Nephron progenitor cell (in vitro differentiated cells): ENCODE measurements around the gene CPSF3.

Source experiments
- DNase-seq: peaks from one replicate; pipeline ENCODE4 v3.0.0; 2021
- H3K27ac Mint-ChIP-seq: 2 replicates; pipeline ENCODE4 v1.8.0; 2021; ENCODE audit warnings: mild to moderate bottlenecking, moderate library complexity, mixed read lengths
- H3K27me3 Mint-ChIP-seq: 2 replicates; pipeline ENCODE4 v1.8.0; 2021; ENCODE audit warnings: mild to moderate bottlenecking, low read depth, mixed read lengths; ENCODE audit not compliant: poor library complexity
- H3K36me3 Mint-ChIP-seq: 2 replicates; pipeline ENCODE4 v1.8.0; 2021; ENCODE audit warnings: low read depth, mixed read lengths
- H3K4me1 Mint-ChIP-seq: 2 replicates; pipeline ENCODE4 v1.8.0; 2021; ENCODE audit warnings: mixed read lengths
- H3K4me3 Mint-ChIP-seq: 2 replicates; pipeline ENCODE4 v1.8.0; 2021; ENCODE audit warnings: mild to moderate bottlenecking, moderate library complexity, mixed read lengths
- H3K9me3 Mint-ChIP-seq: 2 replicates; pipeline ENCODE4 v1.8.0; 2021; ENCODE audit warnings: mild to moderate bottlenecking, moderate library complexity, mixed read lengths
- TF ChIP-seq, protein P1 (sequence below): fragments of 200-600 bp; sonication (generic); IDR thresholded peaks from 2 replicates; pipeline ENCODE4 v1.5.0; 2021; ENCODE audit warnings: antibody characterized with exemption

The CPSF3 gene

GRCh38 chr2:9462886-9463697 is 39.6 kb downstream of the CPSF3 start:
- Mint-ChIP-seq H3K36me3 (peaks cover 57% of the 10 kb centered on the region), H3K4me3 (no peak overlapping the region), H3K27me3 (no peaks in the 10 kb centered on the region), H3K9me3 (no peaks in the 10 kb centered on the region), H3K27ac (peak overlapping the region; percentile 86), H3K4me1 (no peaks in the 10 kb centered on the region)
- TF ChIP-seq, protein P1, sequence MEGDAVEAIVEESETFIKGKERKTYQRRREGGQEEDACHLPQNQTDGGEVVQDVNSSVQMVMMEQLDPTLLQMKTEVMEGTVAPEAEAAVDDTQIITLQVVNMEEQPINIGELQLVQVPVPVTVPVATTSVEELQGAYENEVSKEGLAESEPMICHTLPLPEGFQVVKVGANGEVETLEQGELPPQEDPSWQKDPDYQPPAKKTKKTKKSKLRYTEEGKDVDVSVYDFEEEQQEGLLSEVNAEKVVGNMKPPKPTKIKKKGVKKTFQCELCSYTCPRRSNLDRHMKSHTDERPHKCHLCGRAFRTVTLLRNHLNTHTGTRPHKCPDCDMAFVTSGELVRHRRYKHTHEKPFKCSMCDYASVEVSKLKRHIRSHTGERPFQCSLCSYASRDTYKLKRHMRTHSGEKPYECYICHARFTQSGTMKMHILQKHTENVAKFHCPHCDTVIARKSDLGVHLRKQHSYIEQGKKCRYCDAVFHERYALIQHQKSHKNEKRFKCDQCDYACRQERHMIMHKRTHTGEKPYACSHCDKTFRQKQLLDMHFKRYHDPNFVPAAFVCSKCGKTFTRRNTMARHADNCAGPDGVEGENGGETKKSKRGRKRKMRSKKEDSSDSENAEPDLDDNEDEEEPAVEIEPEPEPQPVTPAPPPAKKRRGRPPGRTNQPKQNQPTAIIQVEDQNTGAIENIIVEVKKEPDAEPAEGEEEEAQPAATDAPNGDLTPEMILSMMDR: no peak
- no peak for DNase-seq

- no peaks in the 10 kb centered on the region for H3K27me3 Mint-ChIP-seq
- TF ChIP-seq, protein P1: no peak
- H3K4me3 Mint-ChIP-seq: no peak overlapping the region
- no peaks in the 10 kb centered on the region for H3K9me3 Mint-ChIP-seq
- H3K36me3 Mint-ChIP-seq: peaks cover 53% of the 10 kb centered on the region
- peak overlapping the region; percentile 19 for H3K27ac Mint-ChIP-seq
- no peaks in the 10 kb centered on the region for H3K4me1 Mint-ChIP-seq
- DNase-seq: no peak
Measured at GRCh38 chr2:9463698-9464034, 40.2 kb downstream of the CPSF3 start.

DNA sequence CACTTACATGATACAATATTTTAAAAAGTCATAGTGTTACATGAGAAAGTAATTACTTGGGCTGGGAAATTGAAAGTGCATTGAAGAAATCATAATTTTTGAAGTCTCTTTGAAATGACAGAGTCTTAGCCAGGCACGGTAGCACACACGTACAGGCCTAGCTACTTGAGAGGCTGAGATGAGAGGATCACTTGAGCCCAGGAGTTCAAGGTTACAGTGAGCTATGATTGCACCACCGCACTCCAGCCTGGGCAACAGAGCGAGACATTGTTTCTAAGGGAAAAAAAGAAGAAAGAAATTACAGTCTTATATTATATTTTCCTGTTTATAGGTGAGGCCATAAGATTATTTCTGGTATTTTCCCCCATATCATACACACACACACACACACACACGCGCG is 41.7 kb downstream of the CPSF3 start:
- H3K4me3 Mint-ChIP-seq: no peak overlapping the region
- no peaks in the 10 kb centered on the region for H3K4me1 Mint-ChIP-seq
- H3K27me3 Mint-ChIP-seq: no peaks in the 10 kb centered on the region
- TF ChIP-seq, protein P1: no peak
- peaks cover 48% of the 10 kb centered on the region for H3K36me3 Mint-ChIP-seq
- no peak overlapping the region for H3K27ac Mint-ChIP-seq
- no peak for DNase-seq
- H3K9me3 Mint-ChIP-seq: no peaks in the 10 kb centered on the region

DNA sequence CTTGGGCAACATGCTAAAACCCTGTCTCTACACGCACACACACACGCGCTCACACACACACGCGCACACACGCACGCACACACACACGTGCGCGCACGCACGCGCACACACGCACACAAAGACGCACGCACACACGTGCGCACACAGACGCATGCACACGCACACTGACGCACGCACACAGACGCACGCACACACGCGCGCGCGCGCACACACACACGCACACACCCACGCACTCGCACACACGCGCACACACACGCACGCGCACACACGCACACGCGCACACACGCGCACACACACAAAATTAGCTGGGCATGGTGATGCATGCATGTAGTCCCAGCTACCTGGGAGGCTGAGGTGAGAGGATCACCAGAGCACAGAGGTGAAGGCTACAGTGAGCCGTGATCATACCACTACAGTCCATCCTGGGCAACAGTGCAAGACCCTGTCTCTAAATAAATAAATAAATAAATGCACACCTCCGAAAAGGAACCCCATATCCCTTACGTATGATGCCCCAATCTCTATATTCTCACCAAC is 42.8 kb downstream of the CPSF3 start:
- no peak overlapping the region for H3K4me3 Mint-ChIP-seq

GRCh38 chr2:9467687-9468086 is 44.2 kb downstream of the CPSF3 start:
- H3K27ac Mint-ChIP-seq: no peak overlapping the region
- H3K27me3 Mint-ChIP-seq: no peaks in the 10 kb centered on the region
- no peaks in the 10 kb centered on the region for H3K9me3 Mint-ChIP-seq
- TF ChIP-seq, protein P1: no peak
- H3K36me3 Mint-ChIP-seq: peaks cover 57% of the 10 kb centered on the region
- no peak for DNase-seq
- no peak overlapping the region for H3K4me3 Mint-ChIP-seq
- no peaks in the 10 kb centered on the region for H3K4me1 Mint-ChIP-seq

More for the DNA sequence above, 42.8 kb downstream of the CPSF3 start:
- no peak for DNase-seq
- H3K9me3 Mint-ChIP-seq: no peaks in the 10 kb centered on the region
- H3K27me3 Mint-ChIP-seq: no peaks in the 10 kb centered on the region
- H3K27ac Mint-ChIP-seq: no peak overlapping the region
- no peaks in the 10 kb centered on the region for H3K4me1 Mint-ChIP-seq
- H3K36me3 Mint-ChIP-seq: peaks cover 52% of the 10 kb centered on the region
- TF ChIP-seq, protein P1: no peak

GRCh38 chr2:9471206-9471605 is 47.8 kb downstream of the CPSF3 start:
- H3K4me1 Mint-ChIP-seq: peaks cover 8% of the 10 kb centered on the region
- H3K9me3 Mint-ChIP-seq: no peaks in the 10 kb centered on the region
- TF ChIP-seq, protein P1: no peak
- no peak for DNase-seq
- H3K27me3 Mint-ChIP-seq: peaks cover 4% of the 10 kb centered on the region
- H3K27ac Mint-ChIP-seq: no peak overlapping the region
- H3K4me3 Mint-ChIP-seq: no peak overlapping the region
- H3K36me3 Mint-ChIP-seq: peaks cover 56% of the 10 kb centered on the region
